Measurements from ENCODE around the gene ALDH7A1.
"Not testable (repeated sequence)": the region's sequence is repeated elsewhere in the genome, so short reads cannot be mapped to it uniquely, and the experiment has no call there.

ALDH7A1 gene

GRCh38 chr5:126527892-126528291 is 67.1 kb downstream of the ALDH7A1 start:
- DNase-seq: no peak

GRCh38 chr5:126527158-126527557 is 67.9 kb downstream of the ALDH7A1 start:
- DNase-seq: no peak

GRCh38 chr5:126526493-126526892 is 68.5 kb downstream of the ALDH7A1 start:
- no peak for DNase-seq

- no peak for DNase-seq
Measured at GRCh38 chr5:126525630-126526245, 69.3 kb downstream of the ALDH7A1 start.

- DNase-seq: no peak
Measured at GRCh38 chr5:126523818-126524510, 71.1 kb downstream of the ALDH7A1 start.

GRCh38 chr5:126521130-126521529 is 73.9 kb downstream of the ALDH7A1 start:
- DNase-seq: no peak

GRCh38 chr5:126520593-126520953 is 74.4 kb downstream of the ALDH7A1 start:
- DNase-seq: no peak

- DNase-seq: no peak
Measured at GRCh38 chr5:126519637-126520592, 75.1 kb downstream of the ALDH7A1 start.

GRCh38 chr5:126519223-126519622 is 75.8 kb downstream of the ALDH7A1 start:
- DNase-seq: not testable (repeated sequence)

- DNase-seq: no peak
Measured at GRCh38 chr5:126516852-126517251, 78.2 kb downstream of the ALDH7A1 start.

GRCh38 chr5:126516133-126516532 is 78.9 kb downstream of the ALDH7A1 start:
- DNase-seq: no peak

GRCh38 chr5:126515337-126515736 is 79.7 kb downstream of the ALDH7A1 start:
- no peak for DNase-seq

GRCh38 chr5:126514558-126515141 is 80.4 kb downstream of the ALDH7A1 start:
- DNase-seq: no peak

- DNase-seq: no peak
Measured at GRCh38 chr5:126514131-126514557, 80.9 kb downstream of the ALDH7A1 start.

GRCh38 chr5:126513703-126514102 is 81.3 kb downstream of the ALDH7A1 start:
- DNase-seq: no peak

GRCh38 chr5:126513302-126513701 is 81.7 kb downstream of the ALDH7A1 start:
- no peak for DNase-seq

GRCh38 chr5:126512451-126512850 is 82.6 kb downstream of the ALDH7A1 start:
- no peak for DNase-seq

- DNase-seq: no peak
Measured at GRCh38 chr5:126511961-126512360, 83.1 kb downstream of the ALDH7A1 start.

GRCh38 chr5:126509339-126509738 is 85.7 kb downstream of the ALDH7A1 start:
- DNase-seq: no peak

GRCh38 chr5:126508962-126509279 is 86.1 kb downstream of the ALDH7A1 start:
- no peak for DNase-seq

GRCh38 chr5:126508251-126508961 is 86.6 kb downstream of the ALDH7A1 start:
- DNase-seq: no peak

GRCh38 chr5:126506079-126506478 is 88.9 kb downstream of the ALDH7A1 start:
- no peak for DNase-seq

All from activated naive CD4-positive, alpha-beta T cell treated with Interleukin-2 at 50 U/mL for 16 hours (primary cell).